Hindlimb muscle (tissue), 1 donor: Measurements from ENCODE around the gene TCF7L2. TPM values are rescaled to one million over a fixed set of nuclear protein-coding genes. Genes with fewer than 3 reads are reported as not detected.

Source experiments
- DNase-seq: peaks from one replicate; pipeline ENCODE4 v3.0.0-alpha.2; 2013
- polyA plus RNA-seq: library from polyadenylated mRNA; unstranded; fragments of 120-200 nt; gene quantifications from one replicate; pipeline ENCODE4 v1.2.1, GENCODE V29; 2013; ENCODE audit not compliant: insufficient read length

TCF7L2 gene
- polyA plus RNA-seq, 1 donor: 55.8 TPM

DNA sequence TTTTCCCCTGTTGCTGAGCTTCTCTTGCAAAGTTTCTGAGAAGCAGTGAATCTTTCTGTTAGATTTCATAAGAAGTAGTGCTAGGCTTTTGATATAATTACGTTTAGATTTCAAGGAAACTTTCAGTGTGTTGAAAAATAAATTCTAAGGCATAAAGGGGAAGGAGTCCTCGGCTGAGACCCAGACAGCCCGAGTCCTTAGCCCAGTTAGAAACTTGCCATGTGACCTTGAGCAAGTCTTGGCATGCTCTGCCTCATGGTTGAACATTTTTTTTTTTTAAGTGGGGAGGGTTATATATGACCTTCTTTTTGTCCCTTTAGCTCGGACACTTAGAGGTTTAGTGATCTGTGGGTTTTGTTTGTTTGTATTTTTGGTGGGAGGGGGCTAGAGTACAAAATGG lies 117.5 kb downstream of the TCF7L2 start:
- DNase-seq: no peak

DNA sequence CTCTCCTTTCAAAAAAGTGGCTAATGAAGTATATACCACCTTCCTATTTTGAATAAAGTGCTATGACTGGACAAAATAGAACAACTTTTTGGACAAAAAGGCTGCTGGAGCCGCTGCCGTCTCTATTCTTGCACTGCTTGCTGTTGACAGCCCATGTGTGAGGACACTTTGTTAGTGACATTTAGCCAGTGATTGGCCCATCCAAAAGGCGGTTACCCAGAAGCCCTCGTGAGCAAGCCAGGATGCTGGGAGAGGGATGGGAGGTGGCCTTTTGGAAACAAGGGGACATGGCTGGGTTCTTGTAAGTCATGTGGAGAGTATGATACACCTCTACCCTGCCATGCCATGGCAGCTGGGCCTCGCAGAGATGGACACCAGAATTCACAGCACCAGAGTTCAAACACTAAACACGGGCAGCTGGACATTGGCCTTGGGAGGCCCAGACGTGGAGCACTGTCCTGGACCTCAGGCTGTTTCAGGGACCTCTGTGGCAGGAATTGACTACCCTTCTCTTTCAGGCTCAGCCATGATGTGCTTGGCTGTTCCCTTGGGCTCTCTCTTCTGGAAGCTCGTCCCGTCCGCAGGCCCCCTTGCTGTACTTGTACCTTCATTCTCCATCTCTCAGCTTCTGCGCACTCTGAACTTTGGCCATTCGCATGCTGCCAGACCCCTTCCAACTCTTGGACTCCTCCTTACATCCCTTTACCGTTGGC lies 118.3 kb downstream of the TCF7L2 start:
- DNase-seq: no peak

DNA sequence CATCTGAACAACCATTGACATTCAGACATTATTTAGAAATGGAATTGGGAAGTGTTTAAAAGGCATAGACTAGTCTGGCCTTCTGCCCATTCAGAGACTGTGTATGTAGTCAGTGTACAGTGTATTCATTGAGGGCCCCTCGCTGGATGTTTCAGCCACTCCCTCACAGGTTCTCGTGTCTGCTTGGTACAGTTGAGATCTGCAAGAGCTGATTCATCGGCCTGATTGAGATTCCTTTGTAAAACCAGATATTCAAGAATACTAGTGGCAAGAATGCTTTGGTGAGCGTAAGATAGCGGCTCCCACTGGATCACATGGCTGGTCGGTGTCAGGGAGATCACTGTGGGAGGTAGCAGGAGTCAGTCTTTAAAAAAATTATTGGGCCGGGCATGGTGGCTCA lies 119.5 kb downstream of the TCF7L2 start:
- no peak for DNase-seq

DNA sequence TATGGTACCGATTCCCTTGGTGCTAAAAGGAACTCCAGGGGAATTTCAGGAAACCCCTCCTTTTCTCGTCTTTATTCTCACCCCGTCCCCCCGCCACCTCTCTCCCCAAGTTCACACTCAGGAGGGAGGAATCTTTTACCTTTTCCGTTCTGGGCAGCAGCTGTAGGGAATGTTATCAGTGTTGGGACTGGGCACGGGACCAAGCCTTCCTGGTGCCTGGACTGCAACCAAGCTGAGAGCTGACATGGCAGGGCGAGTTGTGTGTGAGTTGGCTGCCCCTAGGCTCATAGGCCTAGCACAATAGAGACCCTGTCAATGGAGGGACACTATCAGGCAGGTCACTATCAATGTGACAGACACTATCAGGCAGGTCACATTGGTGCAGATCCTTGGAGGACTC lies 121.4 kb downstream of the TCF7L2 start:
- no peak for DNase-seq

- no peak for DNase-seq
Observed at GRCh38 chr10:113073549-113074189, 123.6 kb downstream of the TCF7L2 start.

GRCh38 chr10:113076949-113077348 lies 126.9 kb downstream of the TCF7L2 start:
- DNase-seq: no peak

GRCh38 chr10:113078282-113078907 lies 128.3 kb downstream of the TCF7L2 start:
- DNase-seq: no peak

DNA sequence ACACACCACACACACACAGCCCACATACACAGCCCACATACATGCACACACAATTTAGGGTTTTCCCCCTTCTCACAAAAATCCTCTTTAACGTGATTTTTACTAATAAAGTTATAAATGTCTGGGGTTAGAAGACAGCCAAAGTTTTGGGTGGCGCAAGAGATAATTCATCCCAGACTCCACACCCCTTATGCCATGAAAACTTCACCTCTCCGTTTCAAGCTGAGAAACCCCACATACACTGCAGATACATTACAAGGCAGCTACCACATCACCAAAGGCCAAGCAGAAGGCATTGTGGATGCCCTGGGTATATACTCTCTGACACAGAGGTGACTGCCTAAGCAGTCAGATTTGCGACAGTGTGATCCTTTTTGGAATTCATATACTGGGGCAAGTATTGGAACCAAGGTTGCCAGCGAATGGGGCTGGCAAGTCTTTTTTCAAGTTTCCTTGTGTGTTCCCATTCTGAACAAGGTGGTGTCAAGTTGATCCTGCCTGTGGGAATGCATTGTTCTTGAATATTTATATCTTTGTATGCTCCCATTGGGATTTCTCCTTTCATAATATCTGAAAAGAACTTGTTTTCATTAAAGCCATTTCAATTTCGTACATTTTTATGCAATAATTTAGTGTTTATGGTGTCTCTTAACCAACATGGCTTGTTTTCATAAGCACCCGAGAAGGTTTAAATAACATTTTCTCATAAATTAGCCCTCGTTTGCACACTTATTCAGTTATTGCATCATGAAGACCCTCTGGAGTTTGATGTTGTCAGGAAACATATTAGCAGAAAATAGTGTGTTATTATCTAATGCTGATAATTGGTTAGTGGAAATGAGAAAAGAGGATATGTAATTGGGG lies 130.2 kb downstream of the TCF7L2 start:
- no peak for DNase-seq

- DNase-seq: no peak
Observed at GRCh38 chr10:113080925-113081229, 130.8 kb downstream of the TCF7L2 start.

DNA sequence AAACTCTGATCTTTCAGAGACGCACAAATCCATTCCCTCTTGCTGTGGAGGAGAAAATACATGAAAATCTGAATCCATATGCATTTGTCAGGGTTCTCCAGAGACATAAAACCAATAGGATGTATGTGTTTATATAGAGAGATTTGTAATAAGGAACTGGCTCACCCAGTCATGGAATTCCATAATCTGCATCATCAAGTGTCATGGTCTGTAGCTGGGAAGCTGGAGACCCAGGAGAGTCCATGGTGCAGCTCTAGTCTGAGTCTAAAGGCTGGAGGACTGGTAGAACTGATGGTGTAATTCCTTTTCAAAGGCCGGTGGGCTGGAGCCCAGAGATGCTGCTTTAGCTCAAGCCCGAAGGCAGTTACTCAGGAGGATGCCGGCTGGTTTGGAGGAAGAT lies 134.0 kb downstream of the TCF7L2 start:
- DNase-seq: no peak

GRCh38 chr10:113085776-113086175 lies 135.7 kb downstream of the TCF7L2 start:
- DNase-seq: no peak

DNA sequence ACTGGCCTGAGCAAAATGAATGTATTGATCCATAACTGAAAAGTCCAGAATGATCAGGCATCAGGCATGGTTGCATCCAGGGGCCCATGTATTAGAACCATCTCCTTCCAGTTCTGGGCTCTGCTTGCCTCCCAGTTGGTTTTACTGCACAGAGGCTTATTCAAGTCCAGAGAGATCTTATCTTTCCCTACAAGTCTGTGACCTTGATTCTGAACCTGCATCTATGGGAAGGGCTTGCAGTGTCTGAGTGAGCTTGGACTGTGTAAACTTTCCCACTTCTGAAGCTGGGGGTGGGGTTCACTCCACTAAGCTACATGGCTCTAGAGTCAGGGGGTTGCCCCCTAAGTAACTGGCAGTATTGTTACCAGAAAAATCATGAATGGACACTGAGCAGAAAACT lies 136.2 kb downstream of the TCF7L2 start:
- DNase-seq: no peak

DNA sequence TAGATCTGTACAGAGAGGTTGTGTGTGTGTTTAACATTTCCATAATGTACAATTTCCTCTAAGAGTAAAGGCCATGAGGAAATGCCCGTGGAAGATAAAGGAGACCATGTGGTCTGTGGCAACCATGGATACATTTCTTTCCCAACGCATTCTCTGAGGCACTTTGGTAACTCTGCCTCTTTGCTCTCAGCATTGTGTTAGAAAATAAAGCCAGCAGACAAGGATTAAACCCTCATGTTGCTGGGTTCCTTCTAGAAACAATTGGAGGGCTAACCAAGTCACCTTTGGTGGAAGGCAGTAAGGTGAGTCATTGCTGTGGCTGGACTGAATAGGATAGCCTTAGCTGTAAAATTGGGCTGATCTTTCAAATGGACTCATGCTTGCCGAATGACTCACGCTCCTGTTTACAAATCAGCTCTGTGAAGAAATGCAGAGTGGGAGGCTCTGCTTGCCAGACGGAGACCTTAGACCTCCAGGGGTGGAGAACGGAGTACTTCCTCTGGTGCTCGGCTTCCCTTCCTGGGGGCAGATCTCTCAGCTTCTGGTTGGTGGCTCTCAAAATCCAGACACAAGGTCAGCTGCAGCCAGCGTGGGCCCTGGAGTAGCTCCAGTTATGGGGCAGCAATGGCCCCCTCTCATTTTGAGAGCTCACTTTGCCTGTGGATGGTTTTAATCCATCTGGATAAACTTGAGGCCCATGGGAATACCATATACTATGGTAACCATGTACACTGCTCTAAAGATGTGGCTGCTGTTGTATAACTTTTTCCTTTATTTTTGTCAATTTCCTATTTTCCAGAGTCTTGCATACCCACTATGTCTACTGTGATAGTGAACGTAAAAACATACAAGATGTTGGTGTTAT lies 137.3 kb downstream of the TCF7L2 start:
- DNase-seq: no peak

DNA sequence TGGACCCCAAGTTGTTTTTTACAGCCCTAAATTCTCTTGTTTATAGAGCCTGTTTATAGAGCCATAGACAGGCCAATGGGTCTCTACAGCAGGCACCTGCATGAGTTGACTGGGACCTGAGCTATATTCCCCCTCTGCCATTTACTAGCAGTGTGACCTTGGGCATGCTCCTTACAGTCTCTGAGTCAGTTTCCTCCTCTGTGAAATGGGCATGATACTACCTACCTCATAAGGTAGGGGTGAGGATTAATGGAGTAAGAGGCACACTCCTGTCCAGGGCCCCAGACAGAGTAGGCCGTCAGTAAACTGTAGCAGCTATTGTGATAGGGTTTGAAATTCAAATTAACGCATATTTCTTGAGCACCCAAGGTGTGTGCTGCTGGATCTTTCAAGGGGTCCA lies 138.1 kb downstream of the TCF7L2 start:
- no peak for DNase-seq

- no peak for DNase-seq
Observed at GRCh38 chr10:113089551-113089950, 139.5 kb downstream of the TCF7L2 start.

GRCh38 chr10:113091920-113092319 lies 141.9 kb downstream of the TCF7L2 start:
- DNase-seq: no peak

GRCh38 chr10:113093188-113094113 lies 143.4 kb downstream of the TCF7L2 start:
- DNase-seq: no peak

- no peak for DNase-seq
Observed at GRCh38 chr10:113094114-113094486, 144.1 kb downstream of the TCF7L2 start.

DNA sequence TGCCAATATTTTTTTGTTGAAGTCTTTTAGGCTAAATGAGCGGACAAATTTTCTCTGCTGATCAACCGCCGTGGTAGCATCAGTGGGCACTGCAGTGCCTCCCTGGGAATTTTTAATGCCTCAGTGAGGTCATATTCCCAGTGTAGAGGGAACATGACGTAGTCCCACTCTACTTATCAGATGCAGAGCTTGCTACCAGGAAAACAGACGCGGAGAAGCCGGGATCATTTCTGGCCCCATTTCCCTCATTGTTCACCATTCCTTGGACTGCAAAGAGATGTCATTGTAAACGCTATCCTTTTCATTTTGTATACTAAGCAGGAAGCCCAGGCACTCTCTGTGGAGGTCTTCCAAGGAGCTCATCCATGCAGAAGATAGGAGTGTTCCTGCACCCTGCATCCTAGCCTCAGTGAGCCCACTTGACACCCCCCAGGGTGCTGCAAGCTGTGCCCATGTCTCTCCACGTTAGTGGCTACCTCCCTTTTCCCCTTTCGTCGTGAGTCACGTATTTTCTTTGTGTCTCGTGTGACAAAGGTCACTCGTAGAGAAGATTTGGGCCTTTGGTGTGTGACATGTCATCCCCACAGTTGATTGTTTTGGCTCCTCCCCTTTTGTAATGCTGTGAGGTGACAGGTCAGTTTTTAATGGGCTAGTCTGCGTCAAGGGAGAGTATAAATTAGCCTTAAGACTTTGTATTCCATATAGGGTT lies 145.5 kb downstream of the TCF7L2 start:
- no peak for DNase-seq
